Erythroblast (primary cell): Measurements from ENCODE around the gene ATP1A4.

ENCODE experiments used
- GATA1 ChIP-seq: IDR thresholded peaks from 2 replicates; pipeline ENCODE4 v1.6.1; 2011; ENCODE audit warnings: low read depth, mild to moderate bottlenecking, control low read depth, low read length, moderate library complexity
- POLR2A ChIP-seq: IDR thresholded peaks from 2 replicates; pipeline ENCODE4 v1.6.1; 2011; ENCODE audit warnings: mild to moderate bottlenecking, low read length

- no peak for TF ChIP-seq POLR2A
- TF ChIP-seq GATA1: no peak
Observed at GRCh38 chr1:160208557-160209320, 57.3 kb downstream of the ATP1A4 start.
